Measurements from ENCODE around the gene CFAP410.

GRCh38 chr21:44368711-44369446 is 29.7 kb upstream of the CFAP410 start:
- TF ChIP-seq MEIS2 (CRISPR knock-in tag; IDR thresholded peaks at IDR 0.05) (no peak), NR2C2 (CRISPR knock-in tag; IDR thresholded peaks at IDR 0.05; ENCODE audit: borderline replicate concordance) (no peak), RBM39 (IDR thresholded peaks at IDR 0.05; ENCODE audit: low read depth, low read length, poor library complexity, severe bottlenecking) (no peak), THAP8 (CRISPR knock-in tag; IDR thresholded peaks at IDR 0.05; ENCODE audit: borderline replicate concordance) (no peak), ZNF746 (CRISPR knock-in tag; IDR thresholded peaks at IDR 0.05) (no peak), SOX13 (IDR thresholded peaks at IDR 0.05) (no peak), SOX13 (CRISPR knock-in tag; conservative IDR thresholded peaks at IDR 0.05 in 1 of 2, IDR thresholded peaks at IDR 0.05 in 1 of 2) (no peak)
